SK-N-SH treated with all-trans-retinoic acid at 6 μM for 48 hours (cell line): ENCODE measurements around the gene SRP54.

Source experiments
- ATAC-seq: fragments of 200-7000 bp; cut with Tn5 transposase; 3 replicates; pipeline ENCODE4 v1.9.1; 2020; ENCODE audit warnings: mild to moderate bottlenecking, moderate library complexity
- ARNTL ChIP-seq: fragments of 450-650 bp; formaldehyde crosslinking; IDR thresholded peaks from 2 replicates; pipeline ENCODE4 v1.5.0; 2020; ENCODE audit warnings: low read depth, mild to moderate bottlenecking, moderate library complexity, borderline replicate concordance
- BACH2 ChIP-seq: fragments of 250-450 bp; sonication (Bioruptor Pico); IDR thresholded peaks from 2 replicates; pipeline ENCODE4 v1.9.0; 2021; ENCODE audit warnings: mild to moderate bottlenecking, borderline replicate concordance
- CREB5 ChIP-seq: fragments of 250-450 bp; sonication (Bioruptor Pico); IDR thresholded peaks from 2 replicates; pipeline ENCODE4 v1.5.1; 2020; ENCODE audit warnings: low read depth, mild to moderate bottlenecking, moderate library complexity
- CSDC2 ChIP-seq: fragments of 250-450 bp; sonication (Bioruptor Pico); IDR thresholded peaks from 2 replicates; pipeline ENCODE4 v1.5.0; 2020; ENCODE audit warnings: mild to moderate bottlenecking, moderate library complexity
- CSRNP3 ChIP-seq: fragments of 250-450 bp; sonication (Bioruptor Pico); IDR thresholded peaks from 2 replicates; pipeline ENCODE4 v1.5.1; 2021; ENCODE audit warnings: mild to moderate bottlenecking, moderate library complexity
- ESRRG ChIP-seq: fragments of 250-450 bp; sonication (Bioruptor Pico); IDR thresholded peaks from 2 replicates; pipeline ENCODE4 v1.6.1; 2021; ENCODE audit warnings: mild to moderate bottlenecking
- GLIS3 ChIP-seq: fragments of 250-450 bp; sonication (Bioruptor Pico); IDR thresholded peaks from 2 replicates; pipeline ENCODE4 v1.5.0; 2020; ENCODE audit warnings: mild to moderate bottlenecking, moderate library complexity
- ISL1 ChIP-seq: fragments of 250-450 bp; sonication (Bioruptor Pico); IDR thresholded peaks from 2 replicates; pipeline ENCODE4 v2.1.2; 2022; ENCODE audit warnings: mild to moderate bottlenecking, moderate library complexity
- OSR1 ChIP-seq: fragments of 250-450 bp; sonication (Bioruptor Pico); IDR thresholded peaks from 2 replicates; pipeline ENCODE4 v1.8.0; 2022; ENCODE audit warnings: moderate library complexity, mild to moderate bottlenecking, inconsistent platforms
- PATZ1 ChIP-seq: fragments of 250-450 bp; sonication (Bioruptor Pico); IDR thresholded peaks from 2 replicates; pipeline ENCODE4 v1.8.0; 2020; ENCODE audit warnings: mild to moderate bottlenecking, moderate library complexity, borderline replicate concordance
- POU6F1 ChIP-seq: fragments of 250-450 bp; sonication (Bioruptor Pico); IDR thresholded peaks from 2 replicates; pipeline ENCODE4 v1.8.0; 2021; ENCODE audit warnings: low read depth, mild to moderate bottlenecking, moderate library complexity, borderline replicate concordance
- PPARA ChIP-seq: fragments of 250-450 bp; sonication (Bioruptor Pico); IDR thresholded peaks from 2 replicates; pipeline ENCODE4 v1.5.0; 2020; ENCODE audit warnings: mild to moderate bottlenecking, borderline replicate concordance
- RARB ChIP-seq: fragments of 250-450 bp; sonication (Bioruptor Pico); IDR thresholded peaks from 2 replicates; pipeline ENCODE4 v1.8.0; 2021; ENCODE audit warnings: mild to moderate bottlenecking, moderate library complexity
- SNAI2 ChIP-seq: fragments of 250-450 bp; sonication (Bioruptor Pico); IDR thresholded peaks from 2 replicates; pipeline ENCODE4 v1.5.0; 2020; ENCODE audit warnings: mild to moderate bottlenecking, moderate library complexity
- TCF4 ChIP-seq: fragments of 250-450 bp; sonication (Bioruptor Pico); IDR thresholded peaks from 2 replicates; pipeline ENCODE4 v1.8.0; 2021; ENCODE audit warnings: mild to moderate bottlenecking, moderate library complexity, borderline replicate concordance
- TOX ChIP-seq: fragments of 250-450 bp; sonication (Bioruptor Pico); IDR thresholded peaks from 2 replicates; pipeline ENCODE4 v1.8.0; 2021; ENCODE audit warnings: mild to moderate bottlenecking, moderate library complexity, borderline replicate concordance
- TSHZ2 ChIP-seq: fragments of 250-450 bp; sonication (Bioruptor Pico); IDR thresholded peaks from 2 replicates; pipeline ENCODE4 v1.5.0; 2020; ENCODE audit warnings: mild to moderate bottlenecking, moderate library complexity
- ZC3H10 ChIP-seq: fragments of 250-450 bp; sonication (Bioruptor Pico); IDR thresholded peaks from 2 replicates; pipeline ENCODE4 v1.5.1; 2021; ENCODE audit warnings: mild to moderate bottlenecking, moderate library complexity
- ZFP3 ChIP-seq: fragments of 250-450 bp; sonication (Bioruptor Pico); IDR thresholded peaks from 2 replicates; pipeline ENCODE4 v1.5.0; 2020; ENCODE audit warnings: mild to moderate bottlenecking, moderate library complexity
- ZFP30 ChIP-seq: fragments of 450-650 bp; formaldehyde crosslinking; IDR thresholded peaks from 2 replicates; pipeline ENCODE4 v1.5.0; 2022; ENCODE audit warnings: mild to moderate bottlenecking, moderate library complexity
- ZNF565 ChIP-seq: fragments of 450-650 bp; formaldehyde crosslinking; conservative IDR thresholded peaks from 2 replicates; pipeline ENCODE4 v1.5.0; 2020; ENCODE audit warnings: low read depth, mild to moderate bottlenecking, moderate library complexity
- ZNF70 ChIP-seq: fragments of 450-650 bp; formaldehyde crosslinking; IDR thresholded peaks from 2 replicates; pipeline ENCODE4 v1.5.0; 2020; ENCODE audit warnings: mild to moderate bottlenecking, moderate library complexity

The SRP54 gene

GRCh38 chr14:34997762-34998161 lies 15.0 kb downstream of the SRP54 start:
- TF ChIP-seq ZNF70 = no peak
- TF ChIP-seq ZC3H10 = no peak
- TF ChIP-seq ESRRG (CRISPR knock-in tag) = no peak
- TF ChIP-seq PATZ1 (CRISPR knock-in tag) = no peak
- no peak for TF ChIP-seq TOX
- TF ChIP-seq GLIS3 (CRISPR knock-in tag) = no peak
- no peak for TF ChIP-seq TCF4 (CRISPR knock-in tag)
- TF ChIP-seq, all 23 proteins: peak for 0
- no peak for ATAC-seq

- ATAC-seq = no peak
- TF ChIP-seq ARNTL = no peak
- no peak for TF ChIP-seq OSR1 (CRISPR knock-in tag)
Measured at GRCh38 chr14:34999500-34999899, 16.7 kb downstream of the SRP54 start.

GRCh38 chr14:35001621-35002020 lies 18.8 kb downstream of the SRP54 start:
- TF ChIP-seq ZNF565 (CRISPR knock-in tag) (no peak), CREB5 (CRISPR knock-in tag) (no peak), CSDC2 (CRISPR knock-in tag) (no peak), ISL1 (CRISPR knock-in tag) (no peak), ZFP30 (CRISPR knock-in tag) (no peak), ZNF70 (no peak), SNAI2 (no peak), CSRNP3 (CRISPR knock-in tag) (no peak), ARNTL (no peak), OSR1 (CRISPR knock-in tag) (no peak), ZFP3 (CRISPR knock-in tag) (no peak), ZC3H10 (no peak), BACH2 (CRISPR knock-in tag) (no peak), PPARA (CRISPR knock-in tag) (no peak), PATZ1 (CRISPR knock-in tag) (no peak), GLIS3 (CRISPR knock-in tag) (no peak), RARB (no peak)
- no peak for ATAC-seq

GRCh38 chr14:35004839-35005238 lies 22.0 kb downstream of the SRP54 start:
- no peak for ATAC-seq
- TF ChIP-seq TSHZ2 (CRISPR knock-in tag) (no peak), ZNF70 (no peak), OSR1 (CRISPR knock-in tag) (no peak), RARB (no peak), POU6F1 (no peak), ISL1 (CRISPR knock-in tag) (no peak), SNAI2 (no peak), ARNTL (no peak)
